Measurements from ENCODE around the gene FARS2. TPM values are rescaled to one million over a fixed set of nuclear protein-coding genes. Genes with fewer than 3 reads are reported as not detected.

Gene FARS2
- total RNA-seq, 1 experiment from 2014 or later: 15.0 TPM

- TF ChIP-seq USF2 (CRISPR knock-in tag; IDR thresholded peaks at IDR 0.05) (no peak), E2F1 (CRISPR knock-in tag; IDR thresholded peaks at IDR 0.05) (no peak)
Observed at GRCh38 chr6:5525209-5525608, 263.9 kb downstream of the FARS2 start (continued).

GRCh38 chr6:5529015-5529414, 267.7 kb downstream of the FARS2 start:
- DNase-seq (ENCODE audit: low spot score) (no peak), ATAC-seq (no peak)
- ChIA-PET CTCF (no interaction called here), POLR2A (no interaction called here)
- TF ChIP-seq GRHL2 (CRISPR knock-in tag; IDR thresholded peaks at IDR 0.05; ENCODE audit: insufficient replicate concordance, severe bottlenecking) (no peak), PRDM15 (CRISPR knock-in tag; IDR thresholded peaks at IDR 0.05) (no peak), SMAD4 (CRISPR knock-in tag; IDR thresholded peaks at IDR 0.05) (no peak), GTF2I (CRISPR knock-in tag; conservative IDR thresholded peaks at IDR 0.05) (no peak), NFATC4 (CRISPR knock-in tag; IDR thresholded peaks at IDR 0.05) (no peak), ZNF416 (CRISPR knock-in tag; IDR thresholded peaks at IDR 0.05) (no peak)
- Mint-ChIP-seq H3K27ac (no peak overlapping the region), H3K4me1 (peaks cover 20% of the 10 kb centered on the region), H3K9me3 (no peaks in the 10 kb centered on the region), H3K36me3 (no peaks in the 10 kb centered on the region), H3K27me3 (ENCODE audit: low read depth) (no peaks in the 10 kb centered on the region), H3K4me3 (no peak overlapping the region)

GRCh38 chr6:5529733-5530132, 268.4 kb downstream of the FARS2 start:
- Mint-ChIP-seq H3K4me1 (peaks cover 20% of the 10 kb centered on the region), H3K27me3 (ENCODE audit: low read depth) (no peaks in the 10 kb centered on the region), H3K36me3 (no peaks in the 10 kb centered on the region), H3K9me3 (peaks cover 4% of the 10 kb centered on the region), H3K27ac (peak overlapping the region; percentile 58; the same call in 1 of the 2 replicates), H3K4me3 (no peak overlapping the region)
- DNase-seq (ENCODE audit: low spot score) (no peak), ATAC-seq (peak; percentile 83)
- POLR2A ChIA-PET: no interaction called here
- CTCF ChIA-PET: no interaction called here
- TF ChIP-seq CBFB (CRISPR knock-in tag; IDR thresholded peaks at IDR 0.05; ENCODE audit: low read depth): no peak
- no peak for TF ChIP-seq FOXP4 (CRISPR knock-in tag; IDR thresholded peaks at IDR 0.05)
- TF ChIP-seq ZNF281 (CRISPR knock-in tag; IDR thresholded peaks at IDR 0.05): no peak
- no peak for TF ChIP-seq ZNF263 (CRISPR knock-in tag; IDR thresholded peaks at IDR 0.05; ENCODE audit: low read depth)
- TF ChIP-seq USF1 (CRISPR knock-in tag; IDR thresholded peaks at IDR 0.05): no peak
- no peak for TF ChIP-seq ZNF121 (CRISPR knock-in tag; IDR thresholded peaks at IDR 0.05)

Data from WTC11 (cell line).